OCI-LY7 (cell line): ENCODE results near the gene TNPO2. TPM values are rescaled to one million over a fixed set of nuclear protein-coding genes. Genes with fewer than 3 reads are reported as not detected.

Experiments
- BruUV-seq: library from RNA; stranded (reverse); fragments of 400-500 nt; replicated peaks from 2 replicates; lab custom pipeline; 2021; lab: Mats Ljungman, UMichigan
- CTCF ChIA-PET: fragments of 300-600 bp; sonication (Branson Sonifier 250); formaldehyde crosslinking; loops from one replicate; lab custom pipeline; 2022; ENCODE audit warnings: antibody characterized with exemption; ENCODE audit not compliant: unreplicated experiment; lab: Charles Lee
- POLR2A ChIA-PET: fragments of 300-600 bp; sonication (Branson Sonifier 250); formaldehyde crosslinking; loops from one replicate; lab custom pipeline; 2022; ENCODE audit warnings: antibody characterized with exemption; lab: Charles Lee
- DNase-seq: peaks from one replicate; pipeline ENCODE4 v3.0.0-alpha.2; 2015; ENCODE audit warnings: low spot score
- H2AFZ ChIP-seq: fragments of 200-600 bp; sonication (generic), shearing (Covaris generic); 2 replicates; pipeline ENCODE4 v1.6.1; 2014; ENCODE audit warnings: mild to moderate bottlenecking, antibody characterized with exemption, low read length, moderate library complexity
- H3K27ac ChIP-seq: fragments of 200-600 bp; sonication (generic); 2 replicates; pipeline ENCODE4 v1.5.1; 2014; ENCODE audit warnings: mixed run types, low read depth, mild to moderate bottlenecking, moderate library complexity, low read length, inconsistent platforms; ENCODE audit not compliant: poor library complexity, severe bottlenecking
- H3K36me3 ChIP-seq: fragments of 200-600 bp; sonication (generic); 2 replicates; pipeline ENCODE4 v1.6.1; 2014; ENCODE audit warnings: mild to moderate bottlenecking, antibody characterized with exemption, low read length, moderate library complexity, mixed read lengths; ENCODE audit not compliant: insufficient read depth
- H3K4me1 ChIP-seq: fragments of 200-600 bp; sonication (generic); 2 replicates; pipeline ENCODE4 v1.5.1; 2014; ENCODE audit warnings: mild to moderate bottlenecking, low read length; ENCODE audit not compliant: insufficient read depth, poor library complexity, severe bottlenecking
- H3K4me2 ChIP-seq: fragments of 200-600 bp; sonication (generic); 2 replicates; pipeline ENCODE4 v1.6.1; 2014; ENCODE audit warnings: mild to moderate bottlenecking, low read length
- H3K4me3 ChIP-seq: fragments of 200-600 bp; sonication (generic); 2 replicates; pipeline ENCODE4 v1.5.1; 2014; ENCODE audit warnings: mild to moderate bottlenecking, low read depth, low read length; ENCODE audit not compliant: poor library complexity, severe bottlenecking
- H3K79me2 ChIP-seq: fragments of 200-600 bp; sonication (generic); 2 replicates; pipeline ENCODE4 v1.6.1; 2016; ENCODE audit warnings: low read depth, mild to moderate bottlenecking, low read length, moderate library complexity, mixed read lengths; ENCODE audit not compliant: insufficient read depth
- H3K9me2 ChIP-seq: fragments of 200-600 bp; sonication (generic); 2 replicates; pipeline ENCODE4 v1.6.1; 2016; ENCODE audit warnings: mild to moderate bottlenecking, low read length, mixed read lengths; ENCODE audit not compliant: insufficient read depth
- H3K9me3 ChIP-seq: fragments of 200-600 bp; sonication (generic); 2 replicates; pipeline ENCODE4 v1.6.1; 2014; ENCODE audit warnings: mild to moderate bottlenecking, mixed run types, low read length, mixed read lengths
- H4K20me1 ChIP-seq: fragments of 200-600 bp; sonication (generic); 2 replicates; pipeline ENCODE4 v1.6.1; 2014; ENCODE audit warnings: mild to moderate bottlenecking, antibody characterized with exemption, low read length, moderate library complexity, mixed read lengths; ENCODE audit not compliant: insufficient read depth
- EZH2phosphoT487 ChIP-seq: fragments of 200-600 bp; sonication (generic); IDR thresholded peaks from 2 replicates; pipeline ENCODE4 v1.6.1; 2018; ENCODE audit warnings: low read depth, borderline replicate concordance, mild to moderate bottlenecking, mixed run types, antibody characterized with exemption, low read length, moderate library complexity, mixed read lengths
- intact Hi-C: fragments of 100-400 bp; cut with micrococcal nuclease; formaldehyde crosslinking; loops from one replicate; pipeline ENCODE4 v1.10.0; 2022; ENCODE audit not compliant: unreplicated experiment
- total RNA-seq, 2 experiments: library from RNA; depleted of rRNA in 1 of 2; stranded (reverse); fragments of >200 nt in 1 of 2; shearing (Covaris generic) in 1 of 2; gene quantifications; 2 replicates each; pipeline ENCODE4 v1.2.3, GENCODE V29; 2014 to 2022
- TF ChIP-seq, protein P1 (sequence below): fragments of 200-600 bp; sonication (generic); conservative IDR thresholded peaks from 2 replicates; pipeline ENCODE4 v1.5.1; 2014; ENCODE audit warnings: mild to moderate bottlenecking, antibody characterized with exemption, low read length, moderate library complexity, mixed read lengths

The TNPO2 gene
- total RNA-seq, 2 experiments from 2014 or later, result 47.3 to 120 TPM

DNA sequence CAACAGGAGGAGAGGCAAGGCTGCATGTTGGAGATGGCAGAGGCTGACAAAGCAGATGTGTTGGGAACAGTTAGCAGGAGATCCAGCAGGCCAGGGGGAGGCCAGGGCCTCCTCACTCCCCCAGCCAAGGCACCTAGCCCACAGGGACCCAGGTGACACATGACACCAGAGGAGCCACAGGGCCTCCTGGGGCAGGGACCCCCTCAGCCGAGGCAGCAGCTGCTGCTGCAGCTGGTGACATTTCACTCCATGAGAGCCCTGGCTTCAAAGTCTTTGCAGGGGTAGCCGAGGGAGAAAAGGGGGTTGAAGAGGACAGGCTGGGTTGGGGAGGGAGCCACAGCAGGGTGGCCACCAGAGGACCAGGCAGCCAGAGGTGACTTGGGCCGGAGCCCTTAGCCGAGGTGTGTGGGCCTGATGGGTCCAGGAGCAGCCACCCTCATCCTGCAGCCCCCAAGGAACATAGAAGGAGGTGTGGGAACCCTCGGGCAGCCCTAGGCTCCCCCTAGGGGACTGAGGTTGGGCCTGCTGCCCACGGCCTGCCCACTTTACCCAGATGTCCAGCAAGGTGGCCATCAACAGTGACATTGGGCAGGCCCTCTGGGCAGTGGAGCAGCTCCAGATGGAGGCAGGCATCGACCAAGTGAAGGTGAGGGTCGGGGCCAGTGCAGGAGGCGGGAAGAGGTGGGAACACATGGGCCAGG is 36.1 kb downstream of the TNPO2 start, which contains the start of gene GNG14:
TSS of gene GNG14 (plus strand) at position 503 of the 701 bp plus-strand sequence. CDS start at position 554, 51 bp downstream.
- Histone ChIP-seq H3K9me2 (no peaks in the 10 kb centered on the region), H3K9me3 (no peaks in the 10 kb centered on the region), H3K79me2 (no peaks in the 10 kb centered on the region), H2AFZ (no peak within 1 kb of the TSS), H3K4me2 (no peak within 1 kb of the TSS), H3K27ac (no peak within 1 kb of the TSS), H3K4me3 (no peak within 1 kb of the TSS), H3K4me1 (no peaks in the 10 kb centered on the region), H4K20me1 (no peaks in the 10 kb centered on the region), H3K36me3 (no peaks in the 10 kb centered on the region)
- intact Hi-C loops, result no loop called here
- TF ChIP-seq, protein P1, sequence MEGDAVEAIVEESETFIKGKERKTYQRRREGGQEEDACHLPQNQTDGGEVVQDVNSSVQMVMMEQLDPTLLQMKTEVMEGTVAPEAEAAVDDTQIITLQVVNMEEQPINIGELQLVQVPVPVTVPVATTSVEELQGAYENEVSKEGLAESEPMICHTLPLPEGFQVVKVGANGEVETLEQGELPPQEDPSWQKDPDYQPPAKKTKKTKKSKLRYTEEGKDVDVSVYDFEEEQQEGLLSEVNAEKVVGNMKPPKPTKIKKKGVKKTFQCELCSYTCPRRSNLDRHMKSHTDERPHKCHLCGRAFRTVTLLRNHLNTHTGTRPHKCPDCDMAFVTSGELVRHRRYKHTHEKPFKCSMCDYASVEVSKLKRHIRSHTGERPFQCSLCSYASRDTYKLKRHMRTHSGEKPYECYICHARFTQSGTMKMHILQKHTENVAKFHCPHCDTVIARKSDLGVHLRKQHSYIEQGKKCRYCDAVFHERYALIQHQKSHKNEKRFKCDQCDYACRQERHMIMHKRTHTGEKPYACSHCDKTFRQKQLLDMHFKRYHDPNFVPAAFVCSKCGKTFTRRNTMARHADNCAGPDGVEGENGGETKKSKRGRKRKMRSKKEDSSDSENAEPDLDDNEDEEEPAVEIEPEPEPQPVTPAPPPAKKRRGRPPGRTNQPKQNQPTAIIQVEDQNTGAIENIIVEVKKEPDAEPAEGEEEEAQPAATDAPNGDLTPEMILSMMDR, result no peak
- TF ChIP-seq EZH2phosphoT487, result no peak
- CTCF ChIA-PET, result no interaction called here
- no TSS peak for BruUV-seq
- DNase-seq, result no peak
- POLR2A ChIA-PET, result interaction anchor here (0.7 kb wide), 1 partner anchor 134 kb away, joined by 7 read pairs; no protein-coding TSS in a partner anchor

DNA sequence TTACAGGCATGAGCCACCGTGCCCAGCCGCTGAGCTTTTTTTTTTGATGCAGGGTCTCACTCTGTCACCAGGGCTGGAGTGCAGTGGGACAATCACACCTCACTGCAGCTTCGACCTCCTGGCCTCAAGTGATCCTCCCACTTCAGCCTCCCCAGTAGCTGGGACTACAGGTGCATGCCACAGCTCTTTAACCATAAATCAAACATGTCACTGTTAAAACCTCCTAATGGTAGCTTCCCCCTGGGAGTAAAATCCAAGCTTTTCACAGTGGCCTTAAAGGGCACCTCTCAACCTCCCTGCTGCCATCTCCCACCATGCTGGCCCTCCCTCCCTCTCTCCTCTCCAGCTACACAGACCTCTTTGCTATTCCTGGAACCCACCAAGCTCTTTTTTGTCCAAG is 37.9 kb downstream of the TNPO2 start:
- no peak for DNase-seq
- H3K4me3 ChIP-seq, result no peak overlapping the region
- BruUV-seq, result no TSS peak
- H3K4me2 ChIP-seq, result no peak overlapping the region
- H3K79me2 ChIP-seq, result no peaks in the 10 kb centered on the region
- H3K9me2 ChIP-seq, result no peaks in the 10 kb centered on the region
- no peaks in the 10 kb centered on the region for H3K4me1 ChIP-seq
- H3K27ac ChIP-seq, result no peak overlapping the region
- no peaks in the 10 kb centered on the region for H3K36me3 ChIP-seq
- H3K9me3 ChIP-seq, result no peaks in the 10 kb centered on the region
- intact Hi-C loops, result no loop called here
- H2AFZ ChIP-seq, result no peak overlapping the region
- no peaks in the 10 kb centered on the region for H4K20me1 ChIP-seq
- ChIA-PET POLR2A (no interaction called here), CTCF (interaction anchor here (0.6 kb wide), 1 partner anchor 48 kb away, joined by 9 read pairs; the partner anchor contains the start of gene TRIR)
- TF ChIP-seq, protein P1, result no peak
- TF ChIP-seq EZH2phosphoT487, result no peak
